ENCODE results near the gene ARL1.

ARL1 gene

GRCh38 chr12:101407436-101408345 is at the start of gene ARL1 (continued):
- TF ChIP-seq ZNF518A (tag by site-specific recombination; conservative IDR thresholded peaks at IDR 0.05; ENCODE audit: low read depth) (peak; percentile 48; the same call in 1 of the 2 replicates), KLF8 (tag by site-specific recombination; IDR thresholded peaks at IDR 0.05) (peak; percentile 84), ZNF777 (tag by site-specific recombination; IDR thresholded peaks at IDR 0.05; ENCODE audit: borderline replicate concordance) (peak; percentile 52; the same call in 1 of the 2 replicates), ZNF654 (tag by site-specific recombination; IDR thresholded peaks at IDR 0.05; ENCODE audit: low read depth) (no peak; the same call in 1 of the 2 replicates), ZNF501 (tag by site-specific recombination; IDR thresholded peaks at IDR 0.05) (peak; percentile 85), KLF1 (tag by site-specific recombination; IDR thresholded peaks at IDR 0.05) (peak; percentile 5; the same call in 1 of the 2 replicates), ZNF404 (tag by site-specific recombination; IDR thresholded peaks at IDR 0.05) (no peak), ZNF416 (tag by site-specific recombination; IDR thresholded peaks at IDR 0.05) (no peak), FEZF1 (tag by site-specific recombination; IDR thresholded peaks at IDR 0.05) (no peak; the same call in 1 of the 2 replicates), ZXDB (tag by site-specific recombination; IDR thresholded peaks at IDR 0.05) (peak; percentile 91), ZNF660 (tag by site-specific recombination; IDR thresholded peaks at IDR 0.05) (peak; percentile 84), ZNF394 (tag by site-specific recombination; IDR thresholded peaks at IDR 0.05; ENCODE audit: borderline replicate concordance) (peak; percentile 79), ZNF514 (tag by site-specific recombination; IDR thresholded peaks at IDR 0.05) (no peak), ZNF302 (tag by site-specific recombination; IDR thresholded peaks at IDR 0.05; ENCODE audit: low read depth) (no peak), ZNF837 (tag by site-specific recombination; IDR thresholded peaks at IDR 0.05) (no peak), ZBTB21 (tag by site-specific recombination; IDR thresholded peaks at IDR 0.05) (peak; percentile 17; the same call in 1 of the 2 replicates), ZNF211 (tag by site-specific recombination; IDR thresholded peaks at IDR 0.05; ENCODE audit: low read depth) (no peak), ZNF155 (tag by site-specific recombination; IDR thresholded peaks at IDR 0.05) (no peak), ZNF112 (tag by site-specific recombination; IDR thresholded peaks at IDR 0.05) (no peak), ZFP69B (tag by site-specific recombination; IDR thresholded peaks at IDR 0.05) (no peak; the same call in 1 of the 2 replicates), KLF17 (tag by site-specific recombination; IDR thresholded peaks at IDR 0.05) (peak; percentile 53; the same call in 1 of the 2 replicates), ZNF830 (tag by site-specific recombination; IDR thresholded peaks at IDR 0.05; ENCODE audit: low read depth) (no peak), ZNF558 (tag by site-specific recombination; IDR thresholded peaks at IDR 0.05) (no peak), ZNF645 (tag by site-specific recombination; IDR thresholded peaks at IDR 0.05) (no peak), CTCF (tag by site-specific recombination; IDR thresholded peaks at IDR 0.05) (peak; percentile 40; the same call in 1 of the 2 replicates), GFI1B (tag by site-specific recombination; IDR thresholded peaks at IDR 0.05) (no peak), REPIN1 (tag by site-specific recombination; IDR thresholded peaks at IDR 0.05; ENCODE audit: low read depth) (no peak), BCL11A (tag by site-specific recombination; IDR thresholded peaks at IDR 0.05; ENCODE audit: low read depth) (0 out of 2 replicates have a peak, but pooled peaks have one; percentile 25), ZNF513 (tag by site-specific recombination; IDR thresholded peaks at IDR 0.05) (no peak), ZNF544 (tag by site-specific recombination; IDR thresholded peaks at IDR 0.05) (no peak)
